ENCODE measurements around the gene FGF16.
"Not testable (repeated sequence)": the region's sequence is repeated elsewhere in the genome, so short reads cannot be mapped to it uniquely, and the experiment has no call there.

The FGF16 gene

DNA sequence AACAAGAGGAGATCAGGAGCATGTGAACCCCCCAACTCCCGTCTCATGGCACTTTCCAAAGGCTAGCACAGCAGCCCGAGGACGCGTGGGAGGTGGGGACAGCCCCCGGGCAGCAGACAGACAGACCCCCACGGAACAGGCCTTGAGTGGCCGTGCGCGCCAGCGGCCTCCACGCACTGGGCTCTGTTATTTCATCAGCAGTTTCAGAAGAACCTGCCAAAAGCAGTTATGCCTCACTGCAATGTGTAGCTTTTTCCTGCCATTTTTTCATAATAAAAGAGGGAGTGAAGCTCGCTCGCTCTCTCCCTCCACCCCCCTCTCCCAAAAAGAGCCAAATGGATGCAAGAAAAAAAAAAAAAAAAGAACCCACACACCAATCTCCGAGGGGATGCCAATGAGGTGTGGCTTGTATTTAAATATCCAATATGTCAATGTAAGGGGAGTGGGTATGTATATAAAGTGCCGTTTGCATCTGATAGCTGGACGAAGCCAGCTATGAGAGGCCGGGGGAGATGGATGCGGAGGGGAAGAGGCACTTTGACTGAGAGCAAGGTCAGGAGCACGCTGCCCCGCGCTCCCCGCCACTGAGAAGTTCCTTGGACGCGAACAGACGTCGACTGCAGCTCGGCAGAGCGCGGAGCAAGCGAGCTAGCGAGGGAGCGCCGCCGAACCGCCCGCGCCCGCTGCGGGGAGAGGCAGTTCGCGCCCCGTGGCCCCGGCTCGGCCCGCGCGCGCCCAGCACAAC, at the start of gene FGF16:
Gene FGF16 (plus strand): TSS at position 482 of the 745 bp plus-strand sequence. CDS start 286 bp downstream, outside the sequence.
- DNase-seq (ENCODE audit: low read depth): no peak

DNA sequence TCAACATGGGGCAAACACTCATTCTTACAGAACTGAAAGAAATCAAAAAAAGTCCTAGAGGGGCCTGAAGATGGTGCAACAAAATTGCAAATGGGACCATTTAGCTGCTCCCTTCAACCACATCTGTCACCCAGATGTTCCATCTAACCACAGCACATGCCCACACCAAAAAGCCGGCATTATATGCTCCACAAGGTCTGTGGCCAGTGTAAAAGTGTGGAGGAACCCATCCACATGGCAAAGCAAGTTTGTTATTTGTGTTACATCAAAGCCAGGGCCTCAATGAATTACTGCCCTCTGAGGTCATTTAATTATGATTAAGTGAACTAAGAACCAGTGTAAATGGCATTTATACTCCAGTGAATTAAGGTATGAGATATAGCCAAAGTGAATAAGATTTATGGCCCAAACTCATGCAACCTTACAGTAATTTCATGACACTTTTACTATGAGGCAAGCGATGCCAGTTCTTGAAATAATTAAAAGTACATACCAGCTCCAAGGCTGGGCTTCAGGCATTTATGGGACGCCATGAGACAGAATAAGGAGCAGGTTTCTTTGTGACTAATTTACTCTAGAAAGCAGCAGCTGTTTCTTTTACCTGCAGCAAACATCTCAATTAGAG, 48.7 kb upstream of the FGF16 start:
- no peak for DNase-seq (ENCODE audit: low read depth)

DNA sequence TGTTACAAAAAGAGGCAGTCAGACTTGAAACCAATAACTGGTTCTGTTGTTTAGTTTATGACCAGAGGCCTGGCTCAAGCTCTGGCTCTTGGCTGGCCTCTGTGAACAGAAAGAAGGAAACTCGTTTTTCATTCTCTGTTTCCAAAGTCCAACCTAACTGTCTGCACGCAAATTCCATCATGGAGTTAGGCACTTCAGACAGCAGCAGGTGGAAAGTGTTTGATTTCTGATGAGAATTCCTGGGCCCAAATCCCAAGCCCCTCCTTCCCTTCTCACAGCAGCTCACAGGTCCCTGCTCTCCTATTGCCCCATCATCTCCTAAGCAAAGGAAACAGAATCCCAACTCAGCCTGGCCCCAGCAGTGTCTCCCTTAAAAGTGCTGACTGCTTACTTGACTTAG, 42.8 kb upstream of the FGF16 start:
- DNase-seq (ENCODE audit: low read depth): no peak

DNA sequence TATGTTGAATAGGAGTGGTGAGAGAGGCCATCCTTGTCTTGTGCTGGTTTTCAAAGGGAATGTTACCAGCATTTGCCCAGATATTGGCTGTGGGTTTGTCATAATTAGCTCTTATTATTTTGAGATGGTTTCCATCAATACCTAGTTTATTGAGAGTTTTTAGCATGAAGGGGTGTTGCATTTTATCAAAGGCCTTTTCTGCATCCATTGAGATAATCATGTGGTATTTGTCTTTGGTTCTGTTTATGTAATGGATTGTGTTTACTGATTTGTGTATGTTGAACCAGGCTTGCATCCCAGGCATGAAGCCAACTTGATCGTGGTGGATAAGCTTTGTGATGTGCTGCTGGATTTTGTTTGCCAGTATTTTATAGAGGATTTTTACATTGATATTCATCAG, 39.4 kb upstream of the FGF16 start:
- not testable (repeated sequence) for DNase-seq (ENCODE audit: low read depth)

DNA sequence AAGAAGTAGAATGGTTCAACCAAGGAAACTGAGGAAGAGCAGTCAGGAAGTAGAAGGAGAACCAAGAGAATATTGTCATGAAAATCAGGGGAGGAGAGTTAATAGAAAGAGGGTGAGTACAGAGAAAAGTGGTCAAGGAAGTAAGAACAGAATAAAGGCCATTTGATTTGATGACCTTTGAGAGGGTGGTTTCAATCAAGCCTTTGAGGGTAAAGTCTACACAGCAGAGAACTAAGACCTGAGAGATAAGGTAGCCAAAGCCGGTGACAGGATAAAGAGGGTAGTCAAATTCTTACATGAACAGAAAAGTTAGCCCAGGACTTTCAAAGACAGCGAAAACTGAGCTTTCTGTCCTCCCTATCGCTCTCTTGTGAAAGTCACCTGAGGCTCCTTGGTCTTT, 34.6 kb upstream of the FGF16 start:
- DNase-seq (ENCODE audit: low read depth): no peak

DNA sequence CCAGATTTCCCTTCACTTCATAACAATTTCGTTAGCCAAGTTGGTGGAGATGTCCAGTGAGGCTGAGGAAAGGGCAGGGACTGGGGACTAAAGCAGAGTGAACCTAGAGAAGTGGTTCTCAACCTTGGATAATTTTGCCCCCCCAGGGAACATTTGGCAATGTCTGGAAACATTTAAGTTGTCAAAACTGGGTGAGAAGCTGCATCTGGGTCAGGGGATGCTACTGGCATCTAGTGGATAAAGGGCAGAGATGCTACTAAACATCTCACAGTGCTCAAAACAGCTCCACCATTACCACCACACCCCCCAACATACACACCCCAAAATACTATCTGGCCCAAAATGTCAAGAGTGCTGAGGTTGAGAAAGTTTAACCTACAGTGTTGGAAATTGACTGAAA, 32.0 kb upstream of the FGF16 start:
- DNase-seq (ENCODE audit: low read depth): no peak

DNA sequence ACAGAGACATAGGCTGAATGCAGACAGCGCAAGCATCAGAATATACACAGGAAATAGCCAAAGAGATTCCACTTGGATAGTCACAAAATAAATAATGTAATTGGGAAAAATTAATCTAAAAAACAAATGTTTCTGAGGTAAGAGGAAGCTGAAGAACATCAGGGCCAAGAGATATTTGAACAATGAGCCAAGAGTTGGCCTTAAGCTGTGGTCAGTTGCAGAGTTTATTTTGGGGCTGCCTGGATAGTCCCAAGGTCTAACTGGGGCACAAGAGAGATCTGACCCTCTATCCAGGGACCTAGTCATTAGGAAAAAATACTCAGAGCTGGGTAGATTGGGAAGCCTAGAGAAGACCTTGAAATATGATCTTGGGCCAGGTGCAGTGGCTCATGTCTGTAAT, 31.3 kb upstream of the FGF16 start:
- DNase-seq (ENCODE audit: low read depth): no peak

DNA sequence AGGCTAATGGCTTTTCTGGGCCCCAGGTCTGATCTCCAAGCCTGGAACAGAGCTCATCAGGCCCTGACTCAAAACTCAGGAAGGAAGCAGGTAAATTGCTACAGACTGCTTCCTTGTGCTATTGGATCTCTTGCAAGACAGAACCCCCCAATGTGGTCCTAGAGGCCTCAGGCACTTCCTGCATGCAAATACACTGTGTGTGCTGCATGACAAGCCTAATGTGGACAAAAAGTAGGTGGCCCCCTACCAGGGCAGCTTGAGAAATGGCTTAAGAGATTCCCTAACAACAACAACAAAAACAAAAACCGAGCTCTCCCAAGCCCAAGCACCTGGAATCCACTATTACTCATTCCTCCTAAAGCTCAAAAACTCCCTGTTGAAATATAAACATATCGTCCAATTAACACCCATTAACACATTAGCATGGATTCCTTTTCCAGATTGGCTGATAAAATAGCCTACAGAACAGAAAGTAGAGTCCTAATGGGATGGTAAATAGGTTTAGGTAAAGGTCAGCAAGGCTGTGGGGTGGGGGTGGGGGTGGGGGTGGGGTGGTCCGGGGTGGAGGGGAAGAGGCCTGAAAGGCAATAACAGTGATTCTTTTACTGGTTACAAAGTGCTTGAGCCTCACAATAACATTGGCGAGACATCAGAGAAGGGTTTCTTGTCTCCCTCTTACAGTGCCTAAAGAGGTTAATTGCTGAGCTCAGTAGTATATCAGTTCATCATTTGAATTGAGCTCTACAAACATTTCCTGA, 24.1 kb upstream of the FGF16 start:
- no peak for DNase-seq (ENCODE audit: low read depth)

DNA sequence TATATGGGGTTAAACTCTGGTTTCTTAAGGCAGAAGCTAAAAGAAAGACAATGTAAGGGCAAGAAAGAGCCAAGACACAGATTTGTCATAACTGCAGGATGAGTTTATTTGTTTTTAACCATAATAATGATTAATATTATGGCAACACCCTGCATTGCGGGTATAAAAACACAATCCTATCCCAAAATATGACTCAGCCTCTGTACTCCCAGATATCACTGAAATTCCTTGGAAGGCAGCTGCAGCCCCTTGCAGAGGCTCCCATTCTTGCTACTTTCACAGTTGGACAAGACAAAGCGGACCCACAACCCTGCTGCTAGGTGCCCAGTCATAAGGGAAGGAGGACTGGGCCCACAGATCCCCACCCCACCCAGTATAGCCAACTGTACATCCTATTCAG, 20.4 kb upstream of the FGF16 start:
- DNase-seq (ENCODE audit: low read depth): no peak

DNA sequence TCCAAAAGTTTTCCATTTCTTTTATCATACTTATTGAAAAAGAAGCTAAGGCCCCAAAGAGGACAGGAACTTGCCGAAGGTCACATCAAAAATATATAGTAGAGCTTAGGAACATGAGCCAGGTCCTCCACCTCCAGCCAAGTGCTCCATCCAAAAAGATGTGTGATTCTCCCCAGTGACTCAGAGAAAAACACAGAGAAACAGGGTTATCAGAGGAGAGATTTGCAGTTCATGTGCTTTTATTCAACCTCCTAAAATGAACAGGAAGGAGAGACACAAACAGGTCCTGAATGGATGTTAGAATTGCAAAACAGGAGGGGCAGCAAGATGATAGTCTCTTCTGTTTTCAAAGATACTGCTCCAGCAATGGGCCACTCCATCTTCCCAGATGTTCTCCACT, 19.6 kb upstream of the FGF16 start:
- DNase-seq (ENCODE audit: low read depth): no peak

DNA sequence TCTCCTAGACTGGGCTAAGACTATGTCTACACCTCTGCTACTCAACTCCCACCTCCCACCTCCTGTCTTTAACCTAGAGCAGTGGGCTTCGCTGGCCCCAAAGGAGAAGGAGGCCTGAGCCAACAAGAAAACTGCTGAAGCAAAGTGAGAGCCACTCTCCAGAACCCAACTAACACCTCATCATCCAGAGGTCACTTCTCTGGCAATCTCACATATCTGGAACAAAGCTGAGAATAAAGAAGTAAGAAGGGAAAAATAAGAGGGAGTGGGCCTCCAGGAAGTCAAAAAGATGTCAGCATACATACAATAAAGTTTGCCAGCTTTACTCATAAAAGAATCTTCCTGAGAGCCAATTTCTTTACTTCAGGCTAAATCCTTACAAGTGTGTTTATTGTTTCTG, 18.6 kb upstream of the FGF16 start:
- DNase-seq (ENCODE audit: low read depth): no peak

DNA sequence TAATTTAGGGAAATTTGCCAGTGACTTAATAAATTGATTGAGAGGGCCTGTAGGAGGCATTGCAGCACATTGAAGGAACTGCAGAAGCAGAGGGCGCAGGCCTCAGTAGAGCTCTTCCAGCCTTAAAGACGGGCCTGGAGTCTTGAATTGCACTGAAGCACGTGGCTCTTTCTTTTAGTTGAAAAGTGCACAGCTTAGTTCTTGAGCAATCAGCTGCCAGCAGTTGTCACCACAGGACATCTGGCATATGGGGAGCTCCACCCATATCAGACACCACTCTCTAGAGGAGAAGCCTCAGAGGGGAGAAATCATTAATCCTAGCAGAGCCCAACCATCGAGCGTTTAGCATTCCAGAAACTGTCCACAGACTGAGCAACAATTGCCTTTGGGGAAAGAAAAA, 16.0 kb upstream of the FGF16 start:
- DNase-seq (ENCODE audit: low read depth): no peak

DNA sequence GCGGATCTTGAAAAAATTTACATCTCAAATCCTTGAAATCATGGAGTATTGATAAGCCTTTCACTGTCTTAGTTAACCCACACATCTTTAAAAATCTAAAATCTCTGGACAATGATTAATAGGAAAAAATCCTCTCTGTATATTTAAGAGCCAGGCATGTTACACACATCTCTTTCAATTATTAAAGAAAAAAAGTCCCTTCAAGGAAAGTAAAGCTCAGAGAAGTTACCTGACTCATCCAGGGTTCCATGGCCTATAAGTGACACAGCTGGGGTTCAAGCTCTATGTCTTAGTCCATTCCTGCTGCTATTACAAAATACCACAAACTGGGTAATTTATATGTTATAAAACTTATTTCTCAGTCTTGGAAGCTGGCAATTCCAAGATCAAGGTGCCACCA, 14.2 kb upstream of the FGF16 start:
- DNase-seq (ENCODE audit: low read depth): no peak

DNA sequence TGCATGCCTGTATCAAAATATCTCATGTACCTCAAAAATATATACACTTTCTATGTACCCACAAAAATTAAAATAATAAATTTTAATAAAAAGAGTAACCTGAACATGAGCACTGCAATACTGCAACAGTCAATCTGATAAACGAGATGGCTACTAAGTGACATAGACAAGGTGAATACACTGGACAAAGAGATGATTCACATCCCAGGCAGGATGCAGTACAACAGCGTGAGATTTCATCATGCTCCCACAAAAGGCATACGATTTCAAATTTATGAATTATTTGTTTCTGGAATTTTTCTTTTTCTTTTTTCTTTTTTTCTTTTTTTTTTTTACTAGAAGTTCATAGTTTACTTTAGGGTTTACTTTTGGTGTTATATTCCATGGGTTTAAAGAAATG, 12.2 kb upstream of the FGF16 start:
- DNase-seq (ENCODE audit: low read depth): no peak

DNA sequence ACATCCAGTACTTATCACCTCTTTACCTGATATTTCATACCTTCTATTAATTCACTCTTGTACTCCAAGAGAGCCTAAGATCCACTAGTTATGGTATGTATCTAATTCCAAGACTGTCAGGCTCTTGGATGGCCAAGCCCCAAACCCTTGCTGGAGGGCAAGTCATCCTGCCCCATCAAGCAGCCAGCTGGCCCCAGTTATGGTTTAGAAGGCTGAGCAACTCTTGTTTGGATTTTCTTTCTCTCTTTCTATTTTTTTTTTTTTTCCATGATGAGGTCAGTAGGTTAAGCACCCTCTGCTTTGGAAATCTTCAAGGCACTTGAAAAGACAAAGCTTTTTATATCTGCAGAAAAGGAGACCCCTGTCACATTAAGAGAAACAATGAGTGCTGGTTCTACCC, 10.9 kb upstream of the FGF16 start:
- DNase-seq (ENCODE audit: low read depth): no peak

DNA sequence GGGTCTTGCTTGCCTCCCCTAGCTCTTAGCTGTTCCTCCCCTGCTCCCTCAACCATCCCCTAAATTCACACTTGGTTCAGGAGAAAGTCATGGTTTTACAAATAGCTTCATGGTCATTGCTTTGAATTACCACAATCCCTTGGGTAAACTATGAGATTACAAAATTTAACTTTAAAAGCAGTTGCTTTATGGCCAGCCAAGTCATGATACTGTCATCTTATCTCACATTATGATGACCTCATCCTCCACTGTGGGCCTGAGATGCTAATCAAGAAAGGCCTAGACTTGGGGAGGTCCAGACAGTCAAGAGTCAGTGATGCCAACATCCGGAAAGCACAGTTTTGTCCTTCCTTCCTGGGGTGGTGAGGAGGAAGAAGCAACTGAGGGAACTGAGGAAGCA, 10.5 kb upstream of the FGF16 start:
- DNase-seq (ENCODE audit: low read depth): no peak

DNA sequence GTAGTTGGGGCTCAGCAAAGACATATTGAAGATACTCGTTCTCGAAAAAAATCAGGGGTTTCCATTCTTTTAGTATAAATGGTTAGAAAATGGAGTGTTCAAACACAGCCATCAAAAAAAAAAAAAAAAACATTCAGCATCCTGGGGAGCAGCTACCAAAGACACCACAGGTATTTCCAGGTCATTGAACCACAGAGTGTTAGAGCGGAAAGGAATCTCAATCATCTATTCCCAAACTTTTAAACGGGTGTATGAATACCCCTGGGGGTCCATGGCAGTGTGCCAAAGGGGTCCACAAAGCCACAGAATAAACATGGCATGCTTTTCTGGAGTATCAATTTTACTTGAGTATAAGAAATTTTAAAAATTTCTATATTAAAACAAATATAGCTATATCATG, 6.9 kb upstream of the FGF16 start:
- no peak for DNase-seq (ENCODE audit: low read depth)

DNA sequence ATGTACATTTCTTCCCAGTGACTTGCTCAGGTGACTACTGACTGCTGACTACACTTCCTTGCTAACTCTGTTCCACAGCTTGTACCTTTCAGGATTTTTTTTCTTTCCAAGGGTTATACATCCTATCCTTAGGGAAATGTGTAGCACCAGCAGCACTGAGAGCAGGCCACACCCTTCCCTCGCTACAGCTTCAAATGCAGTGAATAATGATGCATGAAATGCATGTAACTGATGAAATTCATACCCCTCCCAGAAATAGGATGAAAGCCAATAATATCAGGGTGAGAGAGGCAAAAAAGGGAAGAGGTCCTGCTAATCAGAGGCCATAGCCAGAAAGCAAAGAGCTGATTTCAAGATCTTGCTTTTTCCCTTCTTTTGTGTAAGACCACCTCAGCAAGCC, 6.2 kb upstream of the FGF16 start:
- no peak for DNase-seq (ENCODE audit: low read depth)

DNA sequence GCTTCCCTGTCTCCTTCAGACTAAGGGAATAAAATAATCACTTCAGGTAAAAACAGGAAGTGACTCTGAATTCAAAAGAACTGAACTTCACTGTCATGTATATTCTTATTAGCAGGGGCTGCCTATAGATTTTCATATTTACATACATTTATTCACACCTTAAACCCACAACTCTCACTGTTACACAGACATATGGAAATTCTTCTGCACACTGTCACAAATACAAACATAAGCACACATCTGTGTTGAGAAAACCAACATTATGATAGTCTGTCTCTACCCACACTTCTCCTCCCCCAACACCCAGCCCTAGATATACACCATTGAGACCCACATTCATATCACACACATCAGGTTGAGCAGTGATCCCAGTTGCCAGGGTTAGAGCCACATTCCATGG, 5.7 kb upstream of the FGF16 start:
- DNase-seq (ENCODE audit: low read depth): no peak

DNA sequence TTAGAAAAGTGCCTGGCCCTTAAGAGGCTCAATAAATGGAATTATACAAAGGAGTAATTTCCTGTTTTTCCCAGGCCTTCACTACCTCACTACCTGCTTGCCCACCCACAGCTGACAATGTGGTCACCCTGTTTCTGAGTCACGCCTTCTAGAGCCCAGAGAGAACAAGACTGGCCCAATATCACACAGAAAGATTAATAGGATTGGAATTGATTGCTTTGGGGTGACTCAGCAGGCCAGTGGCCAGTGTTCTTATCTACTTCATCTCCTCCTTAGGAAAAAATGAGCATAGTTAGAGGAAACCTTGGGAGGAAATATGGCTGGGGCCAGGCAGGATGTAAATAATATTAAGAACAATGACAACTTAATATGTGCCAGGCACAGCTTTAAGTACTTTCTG, 4.5 kb upstream of the FGF16 start:
- DNase-seq (ENCODE audit: low read depth): no peak

DNA sequence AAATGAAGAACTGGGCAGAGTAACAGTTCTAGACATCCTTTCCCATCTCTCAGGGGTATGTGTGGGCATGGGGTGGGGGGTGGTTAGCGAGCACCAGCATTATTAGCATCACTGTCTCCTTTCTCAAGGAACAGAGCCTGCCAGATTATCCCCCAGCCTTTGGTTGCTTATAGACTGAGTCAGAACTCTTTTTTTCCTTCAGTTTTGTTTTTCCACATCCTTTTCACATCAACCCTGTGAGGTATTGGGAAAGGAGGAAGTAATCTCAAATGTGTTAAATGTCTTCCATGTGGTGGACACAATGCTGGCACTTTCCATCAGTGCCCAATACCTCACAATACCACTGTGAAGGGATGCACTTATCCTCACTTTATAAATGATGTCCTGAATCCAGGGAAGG, 3.1 kb upstream of the FGF16 start:
- no peak for DNase-seq (ENCODE audit: low read depth)

DNA sequence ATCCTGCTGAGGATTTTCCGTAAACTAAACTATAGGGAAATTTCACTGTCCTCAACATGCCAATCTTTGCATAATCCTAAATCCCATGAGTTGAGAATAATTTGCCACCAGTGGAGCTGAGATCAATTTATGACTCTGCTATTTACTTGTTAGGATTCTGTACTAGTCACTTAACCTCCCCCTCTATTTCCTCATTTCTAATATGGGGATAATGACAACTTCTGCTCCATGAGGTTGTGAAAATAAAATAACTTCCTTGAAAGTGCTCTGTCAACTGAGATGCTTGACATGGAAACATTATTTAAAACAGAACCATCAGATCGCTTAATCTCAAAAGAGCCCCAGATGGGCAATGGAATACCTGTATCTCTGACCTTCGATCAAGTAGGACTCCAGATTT, 2.6 kb upstream of the FGF16 start:
- no peak for DNase-seq (ENCODE audit: low read depth)

DNA sequence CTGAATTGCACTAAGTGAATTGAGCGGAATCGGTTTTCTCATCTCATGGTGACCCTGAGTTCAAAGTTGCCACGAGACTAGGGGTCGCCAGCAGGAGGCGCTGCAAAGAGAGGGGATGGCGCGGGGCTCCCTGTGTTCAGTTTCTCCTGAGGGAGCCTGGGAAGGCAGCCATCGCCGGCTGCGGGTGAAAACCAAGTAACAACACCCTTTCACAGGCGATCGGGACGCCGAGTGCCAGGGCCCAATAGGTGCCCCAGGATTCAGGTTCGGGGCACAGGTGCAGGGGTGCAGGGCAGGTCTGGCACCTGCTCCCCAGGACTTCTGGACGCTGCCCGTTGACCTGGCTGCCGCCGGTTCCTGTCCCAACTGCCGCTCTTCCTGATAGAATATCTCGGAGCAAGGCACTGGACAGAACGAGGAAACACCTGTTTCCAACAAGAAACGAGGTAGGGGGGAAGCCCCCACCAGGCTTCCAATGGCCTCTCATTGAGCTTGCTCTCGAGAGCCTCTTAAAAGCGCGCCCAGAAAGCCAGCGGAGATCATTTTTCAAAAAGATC, 1.1 kb upstream of the FGF16 start:
- no peak for DNase-seq (ENCODE audit: low read depth)
